Measurements from ENCODE around the gene MID1.

- no peak for TF ChIP-seq CTCF (IDR thresholded peaks at IDR 0.05)
- TF ChIP-seq ZFX (IDR thresholded peaks at IDR 0.05; ENCODE audit: borderline replicate concordance) = no peak
These were observed 178.9 kb downstream of the MID1 start for GRCh38 chrX:10441464-10441863.
